Activated naive CD4-positive, alpha-beta T cell treated with anti-CD3 and anti-CD28 coated beads, Interleukin-2, amount 10 ng/mL, durations not matched to agents 7 days and 5 days (primary cell): ENCODE data around the gene CDH4.

Experiments
- CTCF ChIA-PET: fragments of 350-600 bp; sonication (Branson Sonifier 250); formaldehyde crosslinking; loops from one replicate; lab custom pipeline; 2021; ENCODE audit warnings: antibody characterized with exemption; lab: Charles Lee
- DNase-seq: peaks from one replicate; pipeline ENCODE4 v3.0.0-alpha.2; 2020
- H3K27ac Mint-ChIP-seq: one replicate; pipeline ENCODE4 v1.8.0; 2021; ENCODE audit warnings: mild to moderate bottlenecking, moderate library complexity, mixed read lengths
- H3K27me3 Mint-ChIP-seq: one replicate; pipeline ENCODE4 v1.8.0; 2021; ENCODE audit warnings: mild to moderate bottlenecking, mixed read lengths
- H3K36me3 Mint-ChIP-seq: one replicate; pipeline ENCODE4 v1.8.0; 2021; ENCODE audit warnings: mixed read lengths
- H3K4me1 Mint-ChIP-seq: one replicate; pipeline ENCODE4 v1.8.0; 2021; ENCODE audit warnings: mixed read lengths
- H3K4me3 Mint-ChIP-seq: one replicate; pipeline ENCODE4 v1.8.0; 2021; ENCODE audit warnings: mild to moderate bottlenecking, moderate library complexity, mixed read lengths
- H3K9me3 Mint-ChIP-seq: one replicate; pipeline ENCODE4 v1.8.0; 2021; ENCODE audit warnings: mixed read lengths

The CDH4 gene

GRCh38 chr20:61649105-61649859, 397.2 kb downstream of the CDH4 start:
- no peak overlapping the region for H3K4me3 Mint-ChIP-seq
- no peaks in the 10 kb centered on the region for H3K36me3 Mint-ChIP-seq
- no peaks in the 10 kb centered on the region for H3K4me1 Mint-ChIP-seq
- DNase-seq: no peak
- CTCF ChIA-PET: no interaction called here
- no peaks in the 10 kb centered on the region for H3K27me3 Mint-ChIP-seq
- H3K9me3 Mint-ChIP-seq: no peaks in the 10 kb centered on the region
- no peak overlapping the region for H3K27ac Mint-ChIP-seq

- Mint-ChIP-seq H3K4me1 (no peaks in the 10 kb centered on the region), H3K4me3 (no peak overlapping the region), H3K27ac (no peak overlapping the region), H3K27me3 (no peaks in the 10 kb centered on the region), H3K9me3 (no peaks in the 10 kb centered on the region), H3K36me3 (no peaks in the 10 kb centered on the region)
- no peak for DNase-seq
- CTCF ChIA-PET: no interaction called here
Measured at GRCh38 chr20:61649860-61650162, 397.8 kb downstream of the CDH4 start.

- Mint-ChIP-seq H3K27me3 (no peaks in the 10 kb centered on the region), H3K27ac (no peak overlapping the region), H3K36me3 (no peaks in the 10 kb centered on the region), H3K4me3 (no peak overlapping the region), H3K9me3 (no peaks in the 10 kb centered on the region), H3K4me1 (no peaks in the 10 kb centered on the region)
- CTCF ChIA-PET: no interaction called here
- DNase-seq: no peak
Measured at GRCh38 chr20:61650912-61651733, 399.1 kb downstream of the CDH4 start.

- no peaks in the 10 kb centered on the region for H3K36me3 Mint-ChIP-seq
- no peak for DNase-seq
Measured at GRCh38 chr20:61652146-61652545, 400.1 kb downstream of the CDH4 start.

GRCh38 chr20:61654726-61655125, 402.7 kb downstream of the CDH4 start:
- H3K27me3 Mint-ChIP-seq: no peaks in the 10 kb centered on the region
- CTCF ChIA-PET: no interaction called here
- no peak overlapping the region for H3K4me3 Mint-ChIP-seq
- no peaks in the 10 kb centered on the region for H3K9me3 Mint-ChIP-seq
- no peaks in the 10 kb centered on the region for H3K36me3 Mint-ChIP-seq
- no peak for DNase-seq
- H3K27ac Mint-ChIP-seq: no peak overlapping the region
- H3K4me1 Mint-ChIP-seq: no peaks in the 10 kb centered on the region

More at GRCh38 chr20:61652146-61652545, 400.1 kb downstream of the CDH4 start:
- H3K4me1 Mint-ChIP-seq: no peaks in the 10 kb centered on the region
- H3K9me3 Mint-ChIP-seq: no peaks in the 10 kb centered on the region
- H3K27me3 Mint-ChIP-seq: no peaks in the 10 kb centered on the region
- H3K27ac Mint-ChIP-seq: no peak overlapping the region
- CTCF ChIA-PET: no interaction called here
- H3K4me3 Mint-ChIP-seq: no peak overlapping the region

- Mint-ChIP-seq H3K9me3 (no peaks in the 10 kb centered on the region), H3K27ac (no peak overlapping the region), H3K36me3 (no peaks in the 10 kb centered on the region), H3K27me3 (no peaks in the 10 kb centered on the region), H3K4me3 (no peak overlapping the region), H3K4me1 (no peaks in the 10 kb centered on the region)
- no peak for DNase-seq
- CTCF ChIA-PET: no interaction called here
Measured at GRCh38 chr20:61655591-61655990, 403.5 kb downstream of the CDH4 start.

GRCh38 chr20:61656198-61656597, 404.1 kb downstream of the CDH4 start:
- Mint-ChIP-seq H3K27me3 (no peaks in the 10 kb centered on the region), H3K36me3 (no peaks in the 10 kb centered on the region), H3K4me1 (no peaks in the 10 kb centered on the region), H3K9me3 (no peaks in the 10 kb centered on the region), H3K27ac (peak overlapping the region; percentile 37), H3K4me3 (no peak overlapping the region)
- DNase-seq: no peak
- CTCF ChIA-PET: no interaction called here

- Mint-ChIP-seq H3K4me1 (no peaks in the 10 kb centered on the region), H3K27me3 (no peaks in the 10 kb centered on the region), H3K9me3 (no peaks in the 10 kb centered on the region), H3K36me3 (no peaks in the 10 kb centered on the region), H3K27ac (no peak overlapping the region), H3K4me3 (no peak overlapping the region)
- CTCF ChIA-PET: no interaction called here
- no peak for DNase-seq
Measured at GRCh38 chr20:61657721-61658377, 405.8 kb downstream of the CDH4 start.

- no peaks in the 10 kb centered on the region for H3K27me3 Mint-ChIP-seq
- no peak overlapping the region for H3K27ac Mint-ChIP-seq
- H3K36me3 Mint-ChIP-seq: no peaks in the 10 kb centered on the region
- H3K4me1 Mint-ChIP-seq: no peaks in the 10 kb centered on the region
- DNase-seq: no peak
- CTCF ChIA-PET: no interaction called here
- no peak overlapping the region for H3K4me3 Mint-ChIP-seq
- H3K9me3 Mint-ChIP-seq: no peaks in the 10 kb centered on the region
Measured at GRCh38 chr20:61658563-61658962, 406.5 kb downstream of the CDH4 start.

GRCh38 chr20:61659246-61659993, 407.4 kb downstream of the CDH4 start:
- CTCF ChIA-PET: no interaction called here
- Mint-ChIP-seq H3K36me3 (no peaks in the 10 kb centered on the region), H3K4me1 (no peaks in the 10 kb centered on the region), H3K4me3 (no peak overlapping the region), H3K9me3 (no peaks in the 10 kb centered on the region), H3K27ac (no peak overlapping the region), H3K27me3 (no peaks in the 10 kb centered on the region)
- no peak for DNase-seq

GRCh38 chr20:61659994-61660346, 407.9 kb downstream of the CDH4 start:
- no peaks in the 10 kb centered on the region for H3K4me1 Mint-ChIP-seq
- no peaks in the 10 kb centered on the region for H3K36me3 Mint-ChIP-seq
- no peaks in the 10 kb centered on the region for H3K9me3 Mint-ChIP-seq
- CTCF ChIA-PET: no interaction called here
- H3K4me3 Mint-ChIP-seq: no peak overlapping the region
- no peaks in the 10 kb centered on the region for H3K27me3 Mint-ChIP-seq
- H3K27ac Mint-ChIP-seq: no peak overlapping the region
- no peak for DNase-seq

- no peak overlapping the region for H3K27ac Mint-ChIP-seq
- no peaks in the 10 kb centered on the region for H3K9me3 Mint-ChIP-seq
- no peaks in the 10 kb centered on the region for H3K36me3 Mint-ChIP-seq
- no peaks in the 10 kb centered on the region for H3K27me3 Mint-ChIP-seq
- DNase-seq: no peak
- H3K4me3 Mint-ChIP-seq: no peak overlapping the region
- no peaks in the 10 kb centered on the region for H3K4me1 Mint-ChIP-seq
- CTCF ChIA-PET: no interaction called here
Measured at GRCh38 chr20:61660559-61660958, 408.5 kb downstream of the CDH4 start.

- no peak for DNase-seq
- CTCF ChIA-PET: no interaction called here
- no peaks in the 10 kb centered on the region for H3K9me3 Mint-ChIP-seq
- no peaks in the 10 kb centered on the region for H3K4me1 Mint-ChIP-seq
- H3K27ac Mint-ChIP-seq: no peak overlapping the region
- no peak overlapping the region for H3K4me3 Mint-ChIP-seq
- no peaks in the 10 kb centered on the region for H3K27me3 Mint-ChIP-seq
- no peaks in the 10 kb centered on the region for H3K36me3 Mint-ChIP-seq
Measured at GRCh38 chr20:61661025-61661424, 409.0 kb downstream of the CDH4 start.

- no peak overlapping the region for H3K27ac Mint-ChIP-seq
- DNase-seq: no peak
- H3K4me1 Mint-ChIP-seq: no peaks in the 10 kb centered on the region
- no peaks in the 10 kb centered on the region for H3K36me3 Mint-ChIP-seq
- CTCF ChIA-PET: no interaction called here
- no peaks in the 10 kb centered on the region for H3K27me3 Mint-ChIP-seq
- H3K4me3 Mint-ChIP-seq: no peak overlapping the region
- no peaks in the 10 kb centered on the region for H3K9me3 Mint-ChIP-seq
Measured at GRCh38 chr20:61661583-61661982, 409.5 kb downstream of the CDH4 start.
